ENCODE data around the gene NLRP7.

- TF ChIP-seq CTCF (IDR thresholded peaks at IDR 0.05) (no peak), POLR2A (IDR thresholded peaks at IDR 0.05) (no peak)
These were observed 71.8 kb downstream of the NLRP7 start for GRCh38 chr19:54875506-54875905.
